NCI-H1105 (cell line): ENCODE results near the gene RPL22L1.
A peak's percentile ranks its signal among the peaks of the same experiment; 100 is the strongest.
"Not testable (repeated sequence)": the region's sequence is repeated elsewhere in the genome, so short reads cannot be mapped to it uniquely, and the experiment has no call there.

ENCODE experiments used
- DNase-seq: peaks from one replicate; lab custom pipeline; 2025; lab: John Stamatoyannopoulos, UW

The RPL22L1 gene

DNA sequence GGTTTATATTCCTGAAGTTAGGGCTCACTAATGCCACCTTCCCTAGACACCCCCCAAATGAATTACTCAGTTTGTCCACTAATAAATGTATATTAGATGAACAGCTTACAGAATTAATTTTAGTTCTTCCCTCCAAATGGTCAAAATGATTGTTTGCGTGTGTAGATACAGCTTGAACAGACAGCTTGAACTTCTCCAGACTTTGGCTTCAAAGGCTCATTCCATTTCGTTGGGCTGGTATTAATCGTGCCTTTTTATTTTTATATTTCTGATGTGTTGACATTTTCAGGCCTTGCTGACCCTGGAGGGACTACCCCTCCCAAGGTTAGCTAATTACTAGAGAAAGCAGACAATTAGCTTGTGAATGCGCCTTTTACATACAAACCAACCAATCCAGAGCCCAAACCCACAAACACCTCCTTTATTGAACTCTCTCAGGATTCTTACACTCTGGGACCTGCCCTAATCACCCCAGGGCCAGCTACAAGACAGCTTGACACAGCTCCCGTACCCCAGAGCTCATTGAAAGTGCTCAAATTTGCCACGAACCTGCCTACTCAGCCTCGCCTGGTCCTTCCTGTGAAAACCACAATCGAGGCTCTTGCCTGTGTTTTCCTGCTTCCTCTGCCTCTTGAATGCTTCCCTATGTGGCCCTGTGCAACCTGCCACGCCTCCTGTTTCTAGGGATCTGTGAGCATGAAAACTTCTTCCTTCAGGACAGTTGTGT, 40.3 kb downstream of the RPL22L1 start:
- DNase-seq, result no peak

- DNase-seq, result no peak
Observed at GRCh38 chr3:170826047-170826446, 43.9 kb downstream of the RPL22L1 start.

- DNase-seq, result not testable (repeated sequence)
Observed at GRCh38 chr3:170823562-170823961, 46.4 kb downstream of the RPL22L1 start.

- not testable (repeated sequence) for DNase-seq
Observed at GRCh38 chr3:170818325-170818724, 51.7 kb downstream of the RPL22L1 start.

- not testable (repeated sequence) for DNase-seq
Observed at GRCh38 chr3:170817471-170817870, 52.5 kb downstream of the RPL22L1 start.

GRCh38 chr3:170816841-170817240, 53.2 kb downstream of the RPL22L1 start:
- DNase-seq, result no peak

DNA sequence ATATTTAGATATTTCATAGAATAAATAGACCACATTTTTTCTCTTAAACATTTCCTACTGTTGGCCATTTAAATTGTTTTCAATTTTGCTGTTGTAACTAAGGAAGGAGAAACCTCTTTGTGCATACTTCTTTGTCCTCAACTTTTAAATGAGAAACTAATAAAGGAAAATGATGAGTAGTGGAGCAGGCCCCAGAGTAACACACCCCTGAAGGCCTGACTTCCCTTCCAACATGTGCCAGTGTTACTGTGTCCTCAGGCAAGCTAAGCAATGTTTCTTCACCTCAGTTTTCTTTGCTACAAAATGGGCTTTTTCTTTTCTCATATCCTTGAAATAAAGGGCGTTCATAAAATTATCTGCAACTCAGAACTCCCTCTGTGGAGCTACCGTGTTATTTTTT, 53.7 kb downstream of the RPL22L1 start:
- DNase-seq, result no peak

DNA sequence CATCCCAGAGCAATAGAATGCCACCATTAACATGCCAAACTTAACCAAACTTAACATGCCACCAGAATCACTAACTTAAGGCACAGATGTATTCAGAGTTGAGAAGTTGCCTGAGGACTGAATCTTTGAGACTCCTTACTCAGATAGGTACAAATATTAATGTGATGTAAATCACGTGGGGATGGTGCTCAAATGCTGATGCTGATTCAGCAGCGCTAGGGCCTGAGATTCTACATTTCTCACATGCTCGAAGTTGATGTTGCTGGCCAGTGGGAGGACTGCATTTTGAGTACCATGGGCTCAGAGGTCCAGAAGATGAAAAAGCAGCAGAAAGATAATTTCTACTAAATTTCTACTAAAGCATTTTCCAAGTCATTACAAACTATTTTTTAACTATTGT, 54.1 kb downstream of the RPL22L1 start:
- DNase-seq, result no peak

GRCh38 chr3:170815340-170815739, 54.7 kb downstream of the RPL22L1 start:
- DNase-seq, result peak; percentile 80
